Karpas-422 (cell line): ENCODE data around the gene PDE3A. TPM values are rescaled to one million over a fixed set of nuclear protein-coding genes. Genes with fewer than 3 reads are reported as not detected.
"Not testable (repeated sequence)": the region's sequence is repeated elsewhere in the genome, so short reads cannot be mapped to it uniquely, and the experiment has no call there.

Experiments used
- DNase-seq: peaks from one replicate; pipeline ENCODE4 v3.0.0-alpha.2; 2015
- H2AFZ ChIP-seq: fragments of 200-600 bp; sonication (generic); 2 replicates; pipeline ENCODE4 v1.6.1; 2014; ENCODE audit warnings: antibody characterized with exemption, low read length, mixed read lengths
- H3K27ac ChIP-seq: fragments of 200-600 bp; sonication (generic); 2 replicates; pipeline ENCODE4 v1.5.1; 2014; ENCODE audit warnings: mild to moderate bottlenecking, low read length, moderate library complexity
- H3K27me3 ChIP-seq: fragments of 200-600 bp; sonication (generic); 2 replicates; pipeline ENCODE4 v1.6.1; 2014; ENCODE audit warnings: low read length, mixed read lengths
- H3K36me3 ChIP-seq: fragments of 200-600 bp; sonication (generic); 2 replicates; pipeline ENCODE4 v1.6.1; 2014; ENCODE audit warnings: low read length, mixed read lengths; ENCODE audit not compliant: insufficient read depth
- H3K4me1 ChIP-seq: fragments of 200-600 bp; sonication (generic); 2 replicates; pipeline ENCODE4 v1.6.1; 2014; ENCODE audit warnings: mild to moderate bottlenecking, low read length, mixed read lengths
- H3K4me2 ChIP-seq: fragments of 200-600 bp; sonication (generic); 2 replicates; pipeline ENCODE4 v1.6.1; 2014; ENCODE audit warnings: low read length, low read depth, mild to moderate bottlenecking; ENCODE audit not compliant: poor library complexity, severe bottlenecking
- H3K4me3 ChIP-seq: fragments of 200-600 bp; sonication (generic); 2 replicates; pipeline ENCODE4 v1.5.1; 2014; ENCODE audit warnings: mild to moderate bottlenecking, antibody characterized with exemption, low read length, mixed read lengths
- H3K79me2 ChIP-seq: fragments of 200-600 bp; sonication (generic); 2 replicates; pipeline ENCODE4 v1.6.1; 2014; ENCODE audit warnings: mild to moderate bottlenecking, low read length, mixed read lengths
- H3K9ac ChIP-seq: fragments of 200-600 bp; sonication (generic); 2 replicates; pipeline ENCODE4 v1.6.0; 2014; ENCODE audit warnings: low read length
- H3K9me2 ChIP-seq: fragments of 200-600 bp; sonication (generic), shearing (Covaris generic); replicated peaks from 2 replicates; pipeline ENCODE4 v1.6.0; 2014; ENCODE audit warnings: mild to moderate bottlenecking, low read length, moderate library complexity; ENCODE audit not compliant: insufficient read depth
- H3K9me3 ChIP-seq: fragments of 300-700, 200-600 bp; sonication (generic); 2 replicates; pipeline ENCODE4 v1.6.1; 2014; ENCODE audit warnings: low read length, mixed read lengths
- H4K20me1 ChIP-seq: fragments of 200-600 bp; sonication (generic); 2 replicates; pipeline ENCODE4 v1.6.1; 2014; ENCODE audit warnings: mild to moderate bottlenecking, antibody characterized with exemption, low read length, low read depth; ENCODE audit not compliant: insufficient read depth
- total RNA-seq: library from RNA; depleted of rRNA; stranded (reverse); fragments of >200 nt; shearing (Covaris generic); gene quantifications from 2 replicates; pipeline ENCODE4 v1.2.3, GENCODE V29; 2014; ENCODE audit warnings: low replicate concordance

The PDE3A gene
- total RNA-seq, 1 experiment from 2014 or later, result not detected

DNA sequence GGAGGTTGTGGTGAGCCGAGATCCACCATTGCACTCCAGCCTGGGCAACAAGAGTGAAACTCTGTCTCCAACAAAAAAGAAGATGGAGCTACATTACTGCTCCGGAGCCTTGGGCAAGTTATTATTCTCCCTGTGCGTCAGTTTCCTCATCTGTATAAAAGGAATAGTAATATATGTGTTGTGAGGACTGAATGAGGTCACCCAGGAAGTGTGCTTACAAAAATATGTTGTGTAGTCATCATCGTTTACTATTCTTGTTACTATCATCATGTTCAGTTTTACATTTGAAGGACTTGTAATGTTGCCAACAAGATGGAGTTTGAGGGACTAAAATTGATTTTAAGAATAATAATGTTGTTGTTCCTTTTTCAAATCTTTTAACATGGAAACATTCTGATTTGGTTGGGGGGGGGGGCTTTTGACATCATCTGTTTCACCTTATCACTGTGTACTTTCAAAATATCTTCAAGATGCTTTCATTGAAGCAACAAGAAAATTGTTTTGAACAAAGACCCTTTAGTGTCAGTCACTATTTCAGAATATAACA is 156.8 kb downstream of the PDE3A start:
- Histone ChIP-seq H2AFZ (no peak overlapping the region), H3K9ac (no peak overlapping the region), H3K79me2 (no peaks in the 10 kb centered on the region), H3K9me2 (no peaks in the 10 kb centered on the region), H3K4me2 (no peak overlapping the region), H3K9me3 (no peaks in the 10 kb centered on the region), H3K27ac (no peak overlapping the region), H3K4me3 (no peak overlapping the region), H3K27me3 (no peaks in the 10 kb centered on the region), H3K4me1 (no peaks in the 10 kb centered on the region), H3K36me3 (no peaks in the 10 kb centered on the region), H4K20me1 (no peaks in the 10 kb centered on the region)
- no peak for DNase-seq

DNA sequence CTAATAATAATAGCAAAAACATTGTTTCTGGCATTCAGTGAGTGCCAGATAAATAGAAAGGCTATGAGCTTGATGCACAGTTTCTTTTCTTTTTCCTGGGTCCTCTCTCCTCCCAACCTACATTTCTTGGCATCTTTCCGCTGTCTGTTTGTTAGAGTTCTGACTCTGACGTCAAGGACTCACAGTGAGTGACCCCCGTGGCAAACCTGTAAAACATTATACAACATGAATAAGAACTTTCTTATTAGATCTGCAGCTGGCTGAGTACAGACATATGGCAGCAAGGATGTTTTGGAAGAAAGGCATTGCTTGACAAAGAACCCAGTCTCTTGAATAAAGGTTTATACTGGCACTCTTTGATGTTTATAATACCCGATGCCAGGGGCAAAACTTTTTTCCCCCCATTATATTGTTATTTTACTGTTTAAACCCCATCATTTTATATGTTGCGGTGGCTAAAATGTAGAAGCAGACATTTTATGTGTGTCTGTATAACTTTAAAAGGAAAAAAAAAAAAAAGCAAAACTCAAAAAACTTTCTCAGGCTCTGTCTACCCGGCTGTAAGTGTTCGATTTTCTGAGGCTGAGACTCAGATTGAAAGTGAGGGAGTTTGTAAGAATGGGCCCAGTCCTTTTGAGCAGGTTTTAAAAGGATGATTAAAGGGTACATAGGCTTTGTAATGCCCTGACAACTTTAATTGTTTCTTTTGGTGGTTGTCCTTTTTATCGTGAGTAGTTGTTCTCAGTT is 159.3 kb downstream of the PDE3A start:
- Histone ChIP-seq H2AFZ (no peak overlapping the region), H3K4me2 (no peak overlapping the region), H3K27ac (no peak overlapping the region), H3K36me3 (no peaks in the 10 kb centered on the region), H3K4me3 (no peak overlapping the region), H3K9ac (no peak overlapping the region), H3K9me3 (no peaks in the 10 kb centered on the region), H3K79me2 (no peaks in the 10 kb centered on the region), H3K27me3 (no peaks in the 10 kb centered on the region), H3K4me1 (no peaks in the 10 kb centered on the region), H3K9me2 (no peaks in the 10 kb centered on the region; the same call in 1 of the 2 replicates), H4K20me1 (no peaks in the 10 kb centered on the region)
- DNase-seq, result no peak

DNA sequence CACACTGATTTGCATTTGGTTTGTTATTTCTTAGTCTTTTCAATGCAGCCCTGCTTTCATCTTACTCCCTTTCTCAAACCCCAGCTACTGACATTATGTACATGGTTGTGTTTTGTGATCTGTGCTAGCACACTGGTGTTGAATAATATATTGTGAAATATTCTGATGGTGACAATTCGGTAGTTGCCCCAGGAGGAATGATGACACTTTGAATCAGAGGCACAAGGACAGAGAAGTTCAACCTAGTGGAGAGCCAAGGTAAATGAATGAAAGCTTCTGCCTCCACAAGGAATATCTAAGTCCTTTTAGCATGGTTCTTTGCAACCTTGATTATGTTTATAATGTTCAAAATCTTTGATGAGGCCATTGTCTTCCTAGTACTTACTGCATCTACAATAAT is 159.9 kb downstream of the PDE3A start:
- no peak for DNase-seq
- Histone ChIP-seq H3K9me2 (no peaks in the 10 kb centered on the region; the same call in 1 of the 2 replicates), H3K9ac (no peak overlapping the region), H3K27me3 (no peaks in the 10 kb centered on the region), H4K20me1 (no peaks in the 10 kb centered on the region), H3K27ac (no peak overlapping the region), H3K79me2 (no peaks in the 10 kb centered on the region), H3K4me1 (no peaks in the 10 kb centered on the region), H3K9me3 (no peaks in the 10 kb centered on the region), H3K36me3 (no peaks in the 10 kb centered on the region), H3K4me3 (no peak overlapping the region), H3K4me2 (no peak overlapping the region), H2AFZ (no peak overlapping the region)

DNA sequence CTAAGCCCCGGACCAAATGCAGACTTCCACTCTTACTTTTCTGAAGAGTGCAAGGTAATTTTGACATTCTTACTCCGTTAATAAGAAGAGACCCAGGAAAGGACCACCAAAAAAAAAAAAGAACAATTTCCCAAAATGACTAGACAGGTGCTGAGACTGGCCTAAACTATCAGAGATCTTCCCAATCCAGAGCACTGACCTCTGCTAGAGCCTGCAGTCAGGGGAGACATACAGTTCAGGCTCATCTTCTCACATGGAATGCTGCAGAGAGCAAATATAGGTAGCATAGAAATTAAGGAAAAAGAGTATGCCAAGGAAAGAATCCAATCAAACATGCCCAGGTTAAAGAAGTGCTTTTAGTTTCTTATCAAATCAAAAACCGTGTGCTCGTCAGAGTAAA is 177.9 kb downstream of the PDE3A start:
- Histone ChIP-seq H3K4me3 (no peak overlapping the region), H3K27me3 (no peaks in the 10 kb centered on the region), H3K9me3 (no peaks in the 10 kb centered on the region), H3K9ac (no peak overlapping the region), H2AFZ (no peak overlapping the region), H3K4me1 (no peaks in the 10 kb centered on the region), H3K36me3 (no peaks in the 10 kb centered on the region), H4K20me1 (no peaks in the 10 kb centered on the region), H3K4me2 (no peak overlapping the region), H3K9me2 (no peaks in the 10 kb centered on the region), H3K27ac (no peak overlapping the region), H3K79me2 (no peaks in the 10 kb centered on the region)
- no peak for DNase-seq

DNA sequence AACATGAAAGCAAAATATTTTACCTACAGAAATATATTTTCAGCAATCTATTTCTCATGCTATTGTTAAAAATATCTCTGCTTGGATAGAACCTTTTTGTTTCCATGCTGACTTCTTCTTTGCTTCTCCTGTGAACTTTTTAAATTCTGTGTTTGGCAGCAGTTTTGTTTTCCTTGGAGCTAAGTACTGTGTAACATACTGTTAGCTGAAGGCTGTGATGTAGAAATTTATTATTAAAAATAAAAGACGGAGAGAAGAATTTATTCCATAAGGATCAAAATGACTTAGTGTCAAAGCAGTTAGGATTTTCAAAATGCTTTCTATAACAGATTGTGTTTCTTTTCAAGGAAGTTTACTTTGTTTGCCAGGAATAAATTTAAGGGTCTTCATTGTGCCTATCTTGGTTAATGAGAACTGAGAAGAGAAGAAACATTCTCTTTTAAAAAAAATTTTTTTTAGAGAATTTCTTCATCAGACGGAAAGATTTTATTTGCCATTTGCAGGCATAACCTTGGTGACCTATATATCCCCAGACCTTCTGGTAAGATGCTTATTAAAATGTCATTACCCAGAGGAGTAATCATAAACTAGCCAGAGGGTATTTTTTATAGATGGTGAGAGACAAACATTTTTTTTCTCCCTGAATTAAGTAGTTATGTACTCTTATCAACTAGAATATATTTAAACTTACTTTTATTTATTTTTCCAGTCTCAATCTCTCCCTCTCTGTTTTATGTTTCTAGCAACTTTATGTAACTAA is 179.7 kb downstream of the PDE3A start:
- H3K27ac ChIP-seq, result no peak overlapping the region
- no peak overlapping the region for H3K9ac ChIP-seq
- H3K36me3 ChIP-seq, result no peaks in the 10 kb centered on the region
- no peak for DNase-seq
- no peaks in the 10 kb centered on the region for H3K4me1 ChIP-seq
- H2AFZ ChIP-seq, result no peak overlapping the region
- H3K27me3 ChIP-seq, result no peaks in the 10 kb centered on the region
- no peak overlapping the region for H3K4me2 ChIP-seq
- H3K9me3 ChIP-seq, result no peaks in the 10 kb centered on the region
- H4K20me1 ChIP-seq, result no peaks in the 10 kb centered on the region
- no peaks in the 10 kb centered on the region for H3K9me2 ChIP-seq
- H3K4me3 ChIP-seq, result no peak overlapping the region
- no peaks in the 10 kb centered on the region for H3K79me2 ChIP-seq

DNA sequence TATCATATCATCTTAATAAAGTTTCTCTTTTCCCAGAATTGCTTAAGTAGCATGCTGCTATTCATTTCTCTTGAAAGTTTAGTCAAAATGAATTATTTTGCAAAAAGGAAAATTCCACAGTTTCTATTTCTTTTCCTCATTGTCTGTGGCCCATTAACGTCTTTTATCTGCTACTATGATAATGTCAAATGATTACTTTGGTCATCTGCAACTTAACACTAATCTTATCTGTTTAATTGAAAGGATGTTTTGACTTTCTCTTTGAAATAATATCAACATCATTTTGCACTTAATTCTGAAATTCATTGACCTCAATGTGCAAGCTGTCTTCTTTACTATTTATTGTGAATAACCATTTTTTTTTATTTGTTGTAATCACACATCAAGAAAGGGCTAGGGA is 180.3 kb downstream of the PDE3A start:
- Histone ChIP-seq H3K4me2 (no peak overlapping the region), H2AFZ (no peak overlapping the region), H3K4me1 (no peaks in the 10 kb centered on the region), H3K9me2 (no peaks in the 10 kb centered on the region), H3K9me3 (no peaks in the 10 kb centered on the region), H3K9ac (no peak overlapping the region), H3K27ac (no peak overlapping the region), H3K27me3 (no peaks in the 10 kb centered on the region), H3K79me2 (no peaks in the 10 kb centered on the region), H4K20me1 (no peaks in the 10 kb centered on the region), H3K36me3 (no peaks in the 10 kb centered on the region), H3K4me3 (no peak overlapping the region)
- DNase-seq, result no peak

DNA sequence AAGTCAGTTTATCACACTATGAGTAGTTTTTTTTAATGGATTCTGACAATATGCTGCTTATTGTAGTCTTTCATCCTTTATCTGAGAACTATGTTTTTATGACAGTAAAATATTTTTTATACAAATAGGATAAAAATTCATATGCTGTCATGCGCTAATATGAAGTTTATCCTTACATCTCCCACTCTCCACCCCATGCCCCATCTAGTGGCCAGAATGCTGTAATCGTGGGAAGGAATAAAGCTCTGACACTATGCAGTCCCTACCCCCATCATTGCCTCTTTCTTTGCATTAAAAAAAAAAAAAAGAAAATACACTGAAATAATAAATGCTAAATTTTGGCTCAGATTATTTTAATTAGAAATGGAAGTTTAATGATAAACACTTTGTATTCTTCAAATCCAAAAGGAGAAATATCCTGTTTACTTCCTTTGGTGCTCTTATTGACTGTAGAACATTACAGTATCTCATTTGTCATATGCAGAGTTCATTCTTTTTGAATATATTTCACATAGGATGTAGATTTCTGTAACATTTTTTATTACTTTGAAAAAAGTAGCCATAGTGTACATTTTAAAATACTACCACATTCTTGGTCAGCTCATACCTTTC is 180.9 kb downstream of the PDE3A start:
- Histone ChIP-seq H3K9me3 (no peaks in the 10 kb centered on the region), H3K36me3 (no peaks in the 10 kb centered on the region), H3K27ac (no peak overlapping the region), H3K9ac (no peak overlapping the region), H3K79me2 (no peaks in the 10 kb centered on the region), H3K4me2 (no peak overlapping the region), H3K4me3 (no peak overlapping the region), H2AFZ (no peak overlapping the region), H3K27me3 (no peaks in the 10 kb centered on the region), H4K20me1 (no peaks in the 10 kb centered on the region), H3K9me2 (no peaks in the 10 kb centered on the region), H3K4me1 (no peaks in the 10 kb centered on the region)
- peak; percentile 45 for DNase-seq

DNA sequence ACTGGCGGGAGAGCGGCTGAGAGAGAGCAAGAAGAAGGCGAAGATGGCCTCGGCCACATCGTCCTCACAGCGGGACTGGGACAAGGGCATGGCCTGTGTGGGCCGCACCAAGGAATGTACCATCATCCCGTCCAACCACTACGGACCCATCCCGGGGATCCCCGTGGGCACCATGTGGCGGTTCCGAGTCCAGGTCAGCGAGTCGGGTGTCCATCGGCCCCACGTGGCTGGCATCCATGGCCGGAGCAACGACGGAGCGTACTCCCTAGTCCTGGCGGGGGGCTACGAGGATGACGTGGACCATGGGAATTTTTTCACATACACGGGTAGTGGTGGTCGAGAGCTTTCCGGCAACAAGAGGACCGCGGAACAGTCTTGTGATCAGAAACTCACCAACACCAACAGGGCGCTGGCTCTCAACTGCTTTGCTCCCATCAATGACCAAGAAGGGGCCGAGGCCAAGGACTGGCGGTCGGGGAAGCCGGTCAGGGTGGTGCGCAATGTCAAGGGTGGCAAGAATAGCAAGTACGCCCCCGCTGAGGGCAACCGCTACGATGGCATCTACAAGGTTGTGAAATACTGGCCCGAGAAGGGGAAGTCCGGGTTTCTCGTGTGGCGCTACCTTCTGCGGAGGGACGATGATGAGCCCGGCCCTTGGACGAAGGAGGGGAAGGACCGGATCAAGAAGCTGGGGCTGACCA is 183.6 kb downstream of the PDE3A start:
- not testable (repeated sequence) for H3K9ac ChIP-seq, H3K27me3 ChIP-seq, H3K79me2 ChIP-seq, H3K27ac ChIP-seq, DNase-seq, H3K9me3 ChIP-seq, H3K4me1 ChIP-seq, H3K9me2 ChIP-seq, H4K20me1 ChIP-seq, H3K36me3 ChIP-seq, H3K4me3 ChIP-seq, H2AFZ ChIP-seq, H3K4me2 ChIP-seq
